MM.1S (cell line): Measurements from ENCODE around the gene MAP3K15.

Experiments
- EZH2 ChIP-seq: fragments of 300-600 bp; sonication (generic); optimal IDR thresholded peaks from 2 replicates; pipeline ENCODE3; 2017; ENCODE audit warnings: low read depth, mild to moderate bottlenecking, antibody characterized with exemption, low read length, mixed read lengths
- EZH2phosphoT487 ChIP-seq: fragments of 300-600 bp; sonication (generic); IDR thresholded peaks from 2 replicates; pipeline ENCODE4 v1.6.1; 2018; ENCODE audit warnings: antibody characterized with exemption, low read length
- TF ChIP-seq, protein P1 (sequence below): fragments of 300-600 bp; sonication (generic); IDR thresholded peaks from 2 replicates; pipeline ENCODE4 v1.5.1; 2016; ENCODE audit warnings: antibody characterized with exemption, low read length, mixed read lengths

DNA sequence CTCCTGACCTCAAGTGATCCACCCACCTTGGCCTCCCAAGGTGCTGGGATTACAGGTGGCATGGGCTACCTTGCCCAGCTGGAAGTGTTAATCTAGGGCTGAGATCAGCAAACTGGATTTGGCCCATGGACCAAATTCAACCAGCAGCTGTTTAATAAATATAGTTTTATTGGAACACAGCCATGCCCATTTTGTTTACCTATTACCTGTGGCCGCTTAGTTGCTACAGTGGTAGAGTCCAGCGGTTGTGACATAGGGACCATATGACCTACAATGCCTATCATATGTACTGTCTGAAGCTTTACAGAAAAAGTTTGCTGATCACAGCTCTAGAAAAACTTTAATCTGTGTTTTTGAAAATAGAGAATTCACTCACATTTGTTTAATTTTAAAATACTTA lies 188.7 kb downstream of the MAP3K15 start:
- TF ChIP-seq, protein P1, sequence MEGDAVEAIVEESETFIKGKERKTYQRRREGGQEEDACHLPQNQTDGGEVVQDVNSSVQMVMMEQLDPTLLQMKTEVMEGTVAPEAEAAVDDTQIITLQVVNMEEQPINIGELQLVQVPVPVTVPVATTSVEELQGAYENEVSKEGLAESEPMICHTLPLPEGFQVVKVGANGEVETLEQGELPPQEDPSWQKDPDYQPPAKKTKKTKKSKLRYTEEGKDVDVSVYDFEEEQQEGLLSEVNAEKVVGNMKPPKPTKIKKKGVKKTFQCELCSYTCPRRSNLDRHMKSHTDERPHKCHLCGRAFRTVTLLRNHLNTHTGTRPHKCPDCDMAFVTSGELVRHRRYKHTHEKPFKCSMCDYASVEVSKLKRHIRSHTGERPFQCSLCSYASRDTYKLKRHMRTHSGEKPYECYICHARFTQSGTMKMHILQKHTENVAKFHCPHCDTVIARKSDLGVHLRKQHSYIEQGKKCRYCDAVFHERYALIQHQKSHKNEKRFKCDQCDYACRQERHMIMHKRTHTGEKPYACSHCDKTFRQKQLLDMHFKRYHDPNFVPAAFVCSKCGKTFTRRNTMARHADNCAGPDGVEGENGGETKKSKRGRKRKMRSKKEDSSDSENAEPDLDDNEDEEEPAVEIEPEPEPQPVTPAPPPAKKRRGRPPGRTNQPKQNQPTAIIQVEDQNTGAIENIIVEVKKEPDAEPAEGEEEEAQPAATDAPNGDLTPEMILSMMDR = no peak
- TF ChIP-seq EZH2 = no peak
- TF ChIP-seq EZH2phosphoT487 = no peak
